SK-N-SH (cell line): ENCODE data around the gene NUMB. TPM values are rescaled to one million over a fixed set of nuclear protein-coding genes. Genes with fewer than 3 reads are reported as not detected.

Experiments
- CTCF ChIA-PET: fragments of 300-600, 350-600 bp; formaldehyde crosslinking; extraction: SDS; loops from one replicate; lab custom pipeline; 2021; lab: Yijun Ruan, JAX
- POLR2A ChIA-PET: fragments of 350-600 bp; sonication (Branson Sonifier 250); formaldehyde crosslinking; extraction: SDS; loops from one replicate; lab custom pipeline; 2020; ENCODE audit warnings: antibody characterized with exemption, inconsistent platforms; lab: Yijun Ruan, JAX
- DNase-seq: peaks from one replicate; pipeline ENCODE4 v3.0.0; 2012
- H2AFZ ChIP-seq: fragments of 200-600 bp; sonication (generic); 2 replicates; pipeline ENCODE4 v1.8.1; 2016; ENCODE audit warnings: antibody characterized with exemption, mild to moderate bottlenecking, low read depth
- H3F3A ChIP-seq: fragments of 200-600 bp; sonication (generic); replicated peaks from 2 replicates; pipeline ENCODE3; 2016; ENCODE audit warnings: antibody characterized with exemption, mild to moderate bottlenecking; ENCODE audit not compliant: insufficient read depth
- H3K27ac ChIP-seq, 2 experiments: fragments of 200-500 bp in 1 of 2; fragments of 200-600 bp in 1 of 2; sonication (Bioruptor generic) in 1 of 2; sonication (generic), shearing (Covaris generic) in 1 of 2; 2 replicates each; pipeline versions ENCODE4 v1.5.1 to v1.6.1; 2014 to 2016; ENCODE audit warnings: low read depth in 2 of 2, inconsistent platforms in 1 of 2, low read length in 1 of 2, mild to moderate bottlenecking in 1 of 2, mixed read lengths in 1 of 2
- H3K27me3 ChIP-seq: fragments of 200-600 bp; sonication (generic), shearing (Covaris generic); 2 replicates; pipeline ENCODE4 v1.6.1; 2016; ENCODE audit warnings: mixed run types; ENCODE audit not compliant: insufficient read depth
- H3K36me3 ChIP-seq, 2 experiments: fragments of 200-500 bp in 1 of 2; fragments of 200-600 bp in 1 of 2; sonication (Bioruptor generic) in 1 of 2; sonication (generic) in 1 of 2; replicated peaks in 1 of 2; 2 replicates each; pipeline versions ENCODE3 to v1.5.1; 2014 to 2016; ENCODE audit warnings: low read length in 1 of 2, mild to moderate bottlenecking in 1 of 2; ENCODE audit not compliant: insufficient read depth in 2 of 2, control insufficient read depth in 1 of 2
- H3K4me1 ChIP-seq, 2 experiments: fragments of 200-500 bp in 1 of 2; fragments of 200-600 bp in 1 of 2; sonication (Bioruptor generic) in 1 of 2; sonication (generic), shearing (Covaris generic) in 1 of 2; 2 replicates each; pipeline versions ENCODE4 v1.5.1 to v1.6.1; 2014 to 2016; ENCODE audit warnings: low read depth in 1 of 2, low read length in 1 of 2, mixed run types in 1 of 2; ENCODE audit not compliant: insufficient read depth in 2 of 2, control insufficient read depth in 1 of 2
- H3K4me2 ChIP-seq: fragments of 200-600 bp; sonication (generic), shearing (Covaris generic); 2 replicates; pipeline ENCODE4 v1.6.1; 2017; ENCODE audit warnings: mixed run types
- H3K4me3 ChIP-seq, 2 experiments: fragments of 200-500 bp in 1 of 2; fragments of 200-600 bp in 1 of 2; sonication (Bioruptor generic) in 1 of 2; sonication (generic), shearing (Covaris generic) in 1 of 2; 2 replicates each; pipeline versions ENCODE4 v1.5.1 to v1.8.1; 2014 to 2016; ENCODE audit warnings: low read depth in 2 of 2, inconsistent platforms in 1 of 2, low read length in 1 of 2, mild to moderate bottlenecking in 1 of 2, mixed read lengths in 1 of 2, moderate library complexity in 1 of 2
- H3K79me2 ChIP-seq: fragments of 200-600 bp; sonication (generic); 2 replicates; pipeline ENCODE4 v1.8.1; 2017; ENCODE audit warnings: mild to moderate bottlenecking; ENCODE audit not compliant: insufficient read depth
- H3K9ac ChIP-seq: fragments of 200-600 bp; sonication (generic); 2 replicates; pipeline ENCODE4 v1.6.1; 2017; ENCODE audit warnings: mixed run types
- H3K9me2 ChIP-seq: fragments of 200-600 bp; sonication (generic); 2 replicates; pipeline ENCODE4 v1.6.1; 2017; ENCODE audit warnings: mixed run types
- H3K9me3 ChIP-seq: fragments of 200-600 bp; sonication (generic); 2 replicates; pipeline ENCODE4 v1.6.1; 2017; ENCODE audit warnings: mixed run types, mild to moderate bottlenecking, moderate library complexity
- H4K20me1 ChIP-seq: fragments of 200-600 bp; sonication (generic); 2 replicates; pipeline ENCODE4 v1.6.1; 2017; ENCODE audit warnings: mild to moderate bottlenecking, mixed run types; ENCODE audit not compliant: insufficient read depth
- CHD2 ChIP-seq: fragments of 150-350 bp; IDR thresholded peaks from 2 replicates; pipeline ENCODE4 v1.6.1; 2018; ENCODE audit warnings: low read length; ENCODE audit not compliant: partially characterized antibody
- CTCF ChIP-seq: fragments of 200-600 bp; sonication (generic); IDR thresholded peaks from 2 replicates; pipeline ENCODE4 v1.6.1; 2017; ENCODE audit warnings: antibody characterized with exemption, mild to moderate bottlenecking, moderate library complexity
- EP300 ChIP-seq, 2 experiments: IDR thresholded peaks; 2 replicates each; pipeline versions ENCODE4 v1.4.0 to v1.6.1; 2012; ENCODE audit warnings: borderline replicate concordance in 1 of 2, low read depth in 1 of 2, low read length in 1 of 2
- FOSL2 ChIP-seq: IDR thresholded peaks from 2 replicates; pipeline ENCODE4 v1.4.0; 2012; ENCODE audit warnings: low read depth, mild to moderate bottlenecking, moderate library complexity, borderline replicate concordance
- FOXJ3 ChIP-seq: sonication (generic); formaldehyde crosslinking; IDR thresholded peaks from 2 replicates; pipeline ENCODE4 v1.5.1; 2020; ENCODE audit warnings: mild to moderate bottlenecking, missing genetic modification reagents
- FOXM1 ChIP-seq: IDR thresholded peaks from 2 replicates; pipeline ENCODE4 v1.4.0; 2012; ENCODE audit warnings: low read depth, mild to moderate bottlenecking
- JUND ChIP-seq: IDR thresholded peaks from 2 replicates; pipeline ENCODE4 v1.4.0; 2012
- MEF2A ChIP-seq: IDR thresholded peaks from 2 replicates; pipeline ENCODE4 v1.4.0; 2012; ENCODE audit warnings: low read depth, borderline replicate concordance
- POLR2AphosphoS5 ChIP-seq: IDR thresholded peaks from 2 replicates; pipeline ENCODE4 v1.6.1; 2012; ENCODE audit warnings: low read depth, low read length
- RAD21 ChIP-seq: IDR thresholded peaks from 2 replicates; pipeline ENCODE4 v1.6.1; 2012; ENCODE audit warnings: mild to moderate bottlenecking, low read length
- RFX5 ChIP-seq: IDR thresholded peaks from 2 replicates; pipeline ENCODE4 v1.6.1; 2012; ENCODE audit warnings: mild to moderate bottlenecking, improper control_type of control experiment, low read length
- TAF1 ChIP-seq: IDR thresholded peaks from 2 replicates; pipeline ENCODE4 v1.6.1; 2012; ENCODE audit warnings: low read depth, mild to moderate bottlenecking, low read length, moderate library complexity, borderline replicate concordance
- TEAD4 ChIP-seq: IDR thresholded peaks from 2 replicates; pipeline ENCODE4 v1.4.0; 2012; ENCODE audit warnings: mild to moderate bottlenecking, borderline replicate concordance; ENCODE audit not compliant: insufficient read depth
- USF2 ChIP-seq: fragments of 150-350 bp; IDR thresholded peaks from 2 replicates; pipeline ENCODE4 v1.6.1; 2017; ENCODE audit warnings: antibody characterized with exemption, low read length, low read depth, borderline replicate concordance
- WGBS: methylation state at CpG from one replicate; pipeline ENCODE4 v1.1.6; 2017; ENCODE audit warnings: low lambda C conversion rate; 5-methylcytosine and 5-hydroxymethylcytosine counted together
- polyA plus RNA-seq, 3 experiments: library from polyadenylated mRNA; depleted of rRNA; stranded (reverse); fragments of >200 nt; gene quantifications; 2 replicates each; pipeline ENCODE4 v1.2.3, GENCODE V29; 2012
- TF ChIP-seq, protein P1 (sequence below): IDR thresholded peaks from 2 replicates; pipeline ENCODE4; 2012

The NUMB gene
- polyA plus RNA-seq, 1 of the 3 experiments (the other 2 are of a cell fraction), result 58.4 TPM

DNA sequence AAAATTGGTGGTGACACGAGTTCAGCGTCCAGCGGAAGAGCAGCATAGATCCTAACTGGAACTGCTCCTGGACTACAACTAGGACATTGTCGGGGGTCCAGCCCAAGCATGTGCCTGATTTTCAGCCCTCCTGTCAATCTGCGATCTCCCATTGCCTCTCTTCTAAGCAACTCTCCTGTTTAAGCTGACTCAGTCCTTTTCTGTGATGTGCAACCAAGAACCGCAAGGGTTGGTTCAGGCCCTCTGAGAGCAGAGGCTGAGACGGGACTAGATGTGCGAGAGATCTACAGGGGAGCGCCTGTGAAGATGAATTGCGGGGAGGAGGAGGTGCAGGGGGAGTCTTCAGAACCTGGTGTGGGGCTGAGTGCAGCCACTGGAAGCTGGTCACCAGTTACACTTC, 224.8 kb downstream of the NUMB start:
- POLR2A ChIA-PET, result no interaction called here
- CTCF ChIA-PET, result no interaction called here
- WGBS, result 90% methylated on average over 10 of the region's 10 CpGs

More for the DNA sequence above, 224.8 kb downstream of the NUMB start:
- Histone ChIP-seq H3K4me3 (no peak overlapping the region), H3K79me2 (no peaks in the 10 kb centered on the region), H3K27me3 (peaks cover 41% of the 10 kb centered on the region), H3K36me3 (no peaks in the 10 kb centered on the region), H3F3A (peaks cover 3% of the 10 kb centered on the region), H4K20me1 (0 out of 2 replicates have a peak, but pooled peaks cover 3% of the 10 kb centered on the region), H3K9me3 (no peaks in the 10 kb centered on the region), H3K9ac (no peak overlapping the region), H2AFZ (no peak overlapping the region), H3K9me2 (no peaks in the 10 kb centered on the region), H3K4me1 (peaks cover 0 to 13% of the 10 kb centered on the region in 2 experiments; a peak in 1 of 4 replicates), H3K27ac (no peak overlapping the region), H3K4me2 (no peak overlapping the region)
- TF ChIP-seq CHD2, result no peak
- TF ChIP-seq JUND, result no peak
- no peak for TF ChIP-seq RAD21
- TF ChIP-seq POLR2AphosphoS5, result no peak
- TF ChIP-seq MEF2A, result no peak
- no peak for TF ChIP-seq USF2
- no peak for TF ChIP-seq FOXM1
- TF ChIP-seq TEAD4, result no peak
- TF ChIP-seq EP300 (IDR thresholded peaks at IDR 0.05; ENCODE audit: borderline replicate concordance in 1 of 2, low read depth in 1 of 2, low read length in 1 of 2), result no peak
- TF ChIP-seq, protein P1, sequence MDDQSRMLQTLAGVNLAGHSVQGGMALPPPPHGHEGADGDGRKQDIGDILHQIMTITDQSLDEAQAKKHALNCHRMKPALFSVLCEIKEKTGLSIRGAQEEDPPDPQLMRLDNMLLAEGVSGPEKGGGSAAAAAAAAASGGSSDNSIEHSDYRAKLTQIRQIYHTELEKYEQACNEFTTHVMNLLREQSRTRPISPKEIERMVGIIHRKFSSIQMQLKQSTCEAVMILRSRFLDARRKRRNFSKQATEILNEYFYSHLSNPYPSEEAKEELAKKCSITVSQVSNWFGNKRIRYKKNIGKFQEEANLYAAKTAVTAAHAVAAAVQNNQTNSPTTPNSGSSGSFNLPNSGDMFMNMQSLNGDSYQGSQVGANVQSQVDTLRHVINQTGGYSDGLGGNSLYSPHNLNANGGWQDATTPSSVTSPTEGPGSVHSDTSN, result no peak
- TF ChIP-seq FOXJ3, result no peak
- TF ChIP-seq TAF1, result no peak
- TF ChIP-seq FOSL2, result no peak
- no peak for TF ChIP-seq CTCF
- TF ChIP-seq RFX5, result no peak
- DNase-seq, result no peak
